ENCODE measurements around the gene TMEM151B.

The TMEM151B gene

DNA sequence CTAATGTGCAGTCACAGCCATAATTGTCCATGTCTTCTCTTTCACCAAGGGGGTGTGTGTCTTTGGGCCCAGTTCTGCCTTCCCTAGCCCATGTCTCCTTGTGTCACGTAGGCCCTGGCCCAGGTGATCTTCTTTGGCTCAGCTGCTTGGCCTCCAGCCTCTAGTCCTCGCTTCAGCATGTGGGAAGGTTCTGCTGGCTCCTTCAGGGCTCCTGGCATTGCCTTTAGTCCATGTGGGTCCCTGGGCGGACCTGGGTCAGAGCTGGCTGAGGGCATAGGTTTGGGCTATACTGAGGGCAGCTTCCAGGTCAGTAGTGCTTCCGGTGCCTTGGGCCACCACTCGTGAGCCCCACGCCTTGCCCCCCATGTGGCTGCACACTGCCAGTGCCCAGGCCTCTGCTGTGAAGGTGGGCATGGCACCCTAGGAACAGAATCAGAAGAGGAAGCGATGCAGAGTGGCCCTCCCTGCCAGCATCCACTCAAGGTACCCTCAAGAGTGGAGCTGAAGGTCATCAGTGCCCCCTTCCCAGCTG lies 30.1 kb downstream of the TMEM151B start:
- DNase-seq (ENCODE audit: low read depth, low spot score) = no peak
- H3K4me3 ChIP-seq (ENCODE audit: low read depth, low read length) = no peak overlapping the region
- ChIA-PET POLR2A (interaction anchor here (0.6 kb wide), 1 partner anchor 18 kb away, joined by 5 read pairs; no protein-coding TSS in a partner anchor), CTCF (interaction anchor here (1.0 to 16.0 kb wide), 4 partner anchors 12 to 43 kb away, joined by 3 to 158 read pairs (median 76); partner anchors contain the start of genes AARS2, NFKBIE and TMEM151B)
- TF ChIP-seq, protein P1, sequence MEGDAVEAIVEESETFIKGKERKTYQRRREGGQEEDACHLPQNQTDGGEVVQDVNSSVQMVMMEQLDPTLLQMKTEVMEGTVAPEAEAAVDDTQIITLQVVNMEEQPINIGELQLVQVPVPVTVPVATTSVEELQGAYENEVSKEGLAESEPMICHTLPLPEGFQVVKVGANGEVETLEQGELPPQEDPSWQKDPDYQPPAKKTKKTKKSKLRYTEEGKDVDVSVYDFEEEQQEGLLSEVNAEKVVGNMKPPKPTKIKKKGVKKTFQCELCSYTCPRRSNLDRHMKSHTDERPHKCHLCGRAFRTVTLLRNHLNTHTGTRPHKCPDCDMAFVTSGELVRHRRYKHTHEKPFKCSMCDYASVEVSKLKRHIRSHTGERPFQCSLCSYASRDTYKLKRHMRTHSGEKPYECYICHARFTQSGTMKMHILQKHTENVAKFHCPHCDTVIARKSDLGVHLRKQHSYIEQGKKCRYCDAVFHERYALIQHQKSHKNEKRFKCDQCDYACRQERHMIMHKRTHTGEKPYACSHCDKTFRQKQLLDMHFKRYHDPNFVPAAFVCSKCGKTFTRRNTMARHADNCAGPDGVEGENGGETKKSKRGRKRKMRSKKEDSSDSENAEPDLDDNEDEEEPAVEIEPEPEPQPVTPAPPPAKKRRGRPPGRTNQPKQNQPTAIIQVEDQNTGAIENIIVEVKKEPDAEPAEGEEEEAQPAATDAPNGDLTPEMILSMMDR (IDR thresholded peaks at IDR 0.05; ENCODE audit: insufficient read depth, low read length, missing control alignments) = no peak

DNA sequence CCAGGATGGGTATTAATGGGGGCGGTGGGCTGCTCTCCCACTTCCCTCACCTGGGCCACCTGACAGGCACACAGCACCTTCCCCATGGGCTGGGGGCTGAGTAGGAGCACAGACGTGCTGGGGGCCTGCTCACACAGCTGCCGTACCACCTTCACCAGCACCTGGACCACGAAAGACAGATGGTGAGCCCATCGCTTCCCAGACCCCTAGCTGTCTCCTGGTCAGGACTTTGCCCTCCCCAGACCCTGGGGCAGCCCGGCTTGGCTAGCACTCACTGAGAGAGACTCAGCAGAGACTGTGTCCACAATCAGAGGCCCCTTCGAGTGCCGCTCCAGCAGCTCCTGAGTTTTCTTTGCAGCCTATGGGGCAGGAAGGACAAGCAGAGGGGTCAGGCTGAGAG lies 30.9 kb downstream of the TMEM151B start:
- CTCF ChIA-PET = interaction anchor here (0.9 to 16.0 kb wide), 5 partner anchors 11 to 43 kb away, joined by 3 to 158 read pairs (median 3); partner anchors contain the start of genes AARS2, NFKBIE and TMEM151B
- TF ChIP-seq, protein P1 (IDR thresholded peaks at IDR 0.05; ENCODE audit: insufficient read depth, low read length, missing control alignments) = no peak
- no peak overlapping the region for H3K4me3 ChIP-seq (ENCODE audit: low read depth, low read length)
- no peak for DNase-seq (ENCODE audit: low read depth, low spot score)
- POLR2A ChIA-PET = interaction anchor here (0.6 kb wide), 1 partner anchor 18 kb away, joined by 5 read pairs; no protein-coding TSS in a partner anchor

DNA sequence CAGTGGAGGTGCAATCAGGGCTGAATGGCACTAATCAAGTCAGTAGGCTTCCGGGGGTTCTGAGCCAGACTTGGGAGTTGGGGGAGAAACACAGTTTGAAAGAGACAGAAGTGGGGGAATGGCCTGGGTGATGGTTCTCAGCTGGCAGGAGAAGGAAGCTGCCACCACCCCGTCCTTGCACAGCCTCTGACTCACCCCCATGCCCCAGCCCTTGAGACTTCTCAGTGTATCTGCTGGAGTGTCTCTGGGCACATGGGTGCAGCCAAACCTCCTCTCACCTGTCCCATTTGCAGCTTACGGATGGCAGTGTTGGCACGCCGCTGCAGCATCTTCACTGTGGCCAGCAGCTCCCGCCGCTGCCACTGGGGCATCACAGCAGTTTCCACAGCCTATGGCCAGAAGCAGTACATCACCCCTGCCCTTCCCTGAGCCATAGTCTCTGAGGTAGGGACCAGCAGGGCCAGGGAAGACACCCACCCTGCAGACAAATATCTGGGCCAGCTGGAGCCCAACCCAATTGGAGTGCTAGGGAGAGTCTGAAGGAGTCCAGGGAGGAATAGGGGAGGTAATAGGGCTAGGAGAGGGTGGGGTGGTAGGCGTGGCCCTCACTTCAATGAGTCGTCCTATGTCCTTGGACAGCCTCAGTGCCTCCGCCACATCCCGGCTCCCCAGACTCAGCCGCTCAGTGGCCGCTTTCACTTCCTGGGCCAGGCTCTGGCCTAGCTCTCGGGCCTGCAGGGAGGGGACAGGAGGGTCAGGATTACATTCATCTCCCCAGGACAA lies 31.7 kb downstream of the TMEM151B start:
- POLR2A ChIA-PET = no interaction called here
- DNase-seq (ENCODE audit: low read depth, low spot score) = no peak
- CTCF ChIA-PET = interaction anchor here (0.9 to 16.0 kb wide), 5 partner anchors 10 to 129 kb away, joined by 3 to 158 read pairs (median 6); partner anchors contain the start of genes AARS2, NFKBIE and TMEM151B
- TF ChIP-seq, protein P1 (IDR thresholded peaks at IDR 0.05; ENCODE audit: insufficient read depth, low read length, missing control alignments) = no peak
- no peak overlapping the region for H3K4me3 ChIP-seq (ENCODE audit: low read depth, low read length)

DNA sequence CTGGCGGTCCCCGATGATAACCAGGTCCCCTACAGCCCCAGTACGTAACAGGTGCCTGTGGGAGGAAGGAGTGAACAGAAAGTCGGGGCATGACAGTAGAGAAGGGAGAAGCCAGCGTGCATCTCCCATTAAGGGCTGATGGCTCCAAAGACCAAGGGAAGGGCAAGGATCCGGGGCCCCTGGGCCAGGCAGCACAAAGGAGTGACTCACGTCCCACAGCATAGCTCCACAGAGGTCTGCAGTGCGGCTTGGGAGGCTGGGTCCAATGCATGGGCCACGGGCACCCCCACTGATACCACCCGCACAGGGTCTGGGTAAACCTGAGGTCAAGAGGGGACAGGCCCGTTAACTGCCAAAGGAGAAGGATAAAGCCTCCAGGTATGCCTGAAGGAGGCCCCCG lies 32.6 kb downstream of the TMEM151B start:
- TF ChIP-seq, protein P1 (IDR thresholded peaks at IDR 0.05; ENCODE audit: insufficient read depth, low read length, missing control alignments) = no peak
- H3K4me3 ChIP-seq (ENCODE audit: low read depth, low read length) = no peak overlapping the region
- CTCF ChIA-PET = interaction anchor here (1.1 to 16.0 kb wide), 7 partner anchors 7 to 578 kb away, joined by 3 to 158 read pairs (median 6); partner anchors contain the start of genes AARS2, NFKBIE and TMEM151B
- DNase-seq (ENCODE audit: low read depth, low spot score) = no peak
- POLR2A ChIA-PET = interaction anchor here (0.6 kb wide), 1 partner anchor 18 kb away, joined by 3 read pairs; no protein-coding TSS in a partner anchor

DNA sequence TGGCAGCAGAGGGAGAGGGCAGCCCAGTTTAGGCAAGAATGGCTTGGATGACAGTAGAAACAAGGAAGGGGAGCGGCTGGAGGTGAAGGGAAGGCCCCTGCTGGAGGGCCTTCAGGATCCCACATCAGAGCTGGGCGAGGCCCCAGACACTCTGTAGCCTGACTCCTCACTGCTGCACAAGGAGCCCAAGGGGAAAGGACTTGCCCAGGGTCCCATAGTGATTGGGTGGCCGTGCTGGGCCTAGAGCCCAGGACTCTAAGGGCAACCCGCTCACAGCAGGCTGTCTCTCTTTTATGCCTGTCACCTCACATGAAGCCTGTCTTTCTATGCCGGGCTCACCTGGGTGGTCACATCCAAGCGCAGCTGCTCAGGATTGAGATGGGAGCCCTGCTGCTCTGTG lies 33.6 kb downstream of the TMEM151B start:
- POLR2A ChIA-PET = no interaction called here
- CTCF ChIA-PET = interaction anchor here (0.6 to 16.0 kb wide), 10 partner anchors 8 to 579 kb away, joined by 3 to 158 read pairs (median 6); partner anchors contain the start of genes AARS2, NFKBIE and TMEM151B

More for the DNA sequence above, 33.6 kb downstream of the TMEM151B start:
- no peak overlapping the region for H3K4me3 ChIP-seq (ENCODE audit: low read depth, low read length)
- no peak for DNase-seq (ENCODE audit: low read depth, low spot score)
- TF ChIP-seq, protein P1 (IDR thresholded peaks at IDR 0.05; ENCODE audit: insufficient read depth, low read length, missing control alignments) = no peak
